SU-DHL-6 (cell line): ENCODE results near the gene CBFA2T2.

Experiments used
- H2AFZ ChIP-seq: fragments of 200-600 bp; sonication (generic); 2 replicates; pipeline ENCODE4 v1.6.1; 2014; ENCODE audit warnings: low read depth, mild to moderate bottlenecking, moderate library complexity, mixed read lengths, antibody characterized with exemption, low read length; ENCODE audit not compliant: severe bottlenecking
- H3F3A ChIP-seq: fragments of 200-600 bp; shearing (Covaris generic); 2 replicates; pipeline ENCODE4 v1.6.0; 2016; ENCODE audit warnings: antibody characterized with exemption, mild to moderate bottlenecking; ENCODE audit not compliant: insufficient read depth
- H3K27ac ChIP-seq: fragments of 200-600 bp; sonication (generic); 2 replicates; pipeline ENCODE4 v1.5.1; 2016; ENCODE audit warnings: low read depth, mild to moderate bottlenecking, low read length, moderate library complexity, mixed read lengths
- H3K27me3 ChIP-seq: fragments of 200-600 bp; sonication (generic), shearing (Covaris generic); 2 replicates; pipeline ENCODE4 v1.6.0; 2014; ENCODE audit warnings: mild to moderate bottlenecking, low read length
- H3K36me3 ChIP-seq: fragments of 200-600 bp; sonication (generic); 2 replicates; pipeline ENCODE4 v1.6.1; 2014; ENCODE audit warnings: mild to moderate bottlenecking, low read length, mixed read lengths
- H3K4me2 ChIP-seq: fragments of 300-600, 200-600 bp; shearing (Covaris generic), sonication (generic); 2 replicates; pipeline ENCODE4 v1.6.0; 2014; ENCODE audit warnings: low read length, low read depth, mild to moderate bottlenecking; ENCODE audit not compliant: poor library complexity, severe bottlenecking
- H3K4me3 ChIP-seq: fragments of 200-600 bp; sonication (generic); 2 replicates; pipeline ENCODE4 v1.5.1; 2014; ENCODE audit warnings: antibody characterized with exemption, low read length, mild to moderate bottlenecking, mixed read lengths; ENCODE audit not compliant: insufficient read depth, poor library complexity, severe bottlenecking
- H3K79me2 ChIP-seq: fragments of 200-600 bp; sonication (generic); 2 replicates; pipeline ENCODE4 v1.6.1; 2014; ENCODE audit warnings: mild to moderate bottlenecking, low read length, moderate library complexity; ENCODE audit not compliant: insufficient read depth
- H3K9ac ChIP-seq: fragments of 200-600 bp; sonication (generic); 2 replicates; pipeline ENCODE4 v1.7.0; 2014; ENCODE audit warnings: mild to moderate bottlenecking, low read length
- H3K9me2 ChIP-seq: fragments of 200-600 bp; sonication (generic); replicated peaks from 2 replicates; pipeline ENCODE4 v1.6.1; 2014; ENCODE audit warnings: low read length; ENCODE audit not compliant: insufficient read depth
- H3K9me3 ChIP-seq: fragments of 200-600 bp; sonication (generic); 2 replicates; pipeline ENCODE4 v1.6.1; 2014; ENCODE audit warnings: low read length, mixed read lengths; ENCODE audit not compliant: insufficient read depth
- H4K20me1 ChIP-seq: fragments of 200-600 bp; sonication (generic); 2 replicates; pipeline ENCODE4 v1.6.1; 2014; ENCODE audit warnings: low read depth, mild to moderate bottlenecking, antibody characterized with exemption, low read length, moderate library complexity, mixed read lengths
- CTCF ChIP-seq: fragments of 200-600 bp; sonication (generic); IDR thresholded peaks from one replicate; pipeline ENCODE4 v1.5.1; 2017; ENCODE audit warnings: antibody characterized with exemption, mild to moderate bottlenecking, low read length, moderate library complexity; ENCODE audit not compliant: insufficient read depth, poor library complexity, severe bottlenecking
- EZH2phosphoT487 ChIP-seq: fragments of 200-600 bp; sonication (generic), shearing (Covaris generic); conservative IDR thresholded peaks from 2 replicates; pipeline ENCODE4 v1.6.1; 2018; ENCODE audit warnings: mild to moderate bottlenecking, antibody characterized with exemption, low read length, moderate library complexity, mixed read lengths

Gene CBFA2T2

GRCh38 chr20:33648396-33649004, 158.6 kb downstream of the CBFA2T2 start:
- no peaks in the 10 kb centered on the region for H4K20me1 ChIP-seq
- H3K27ac ChIP-seq, result no peak overlapping the region
- H3F3A ChIP-seq, result no peaks in the 10 kb centered on the region
- H3K9me2 ChIP-seq, result no peaks in the 10 kb centered on the region
- H3K79me2 ChIP-seq, result no peaks in the 10 kb centered on the region
- no peaks in the 10 kb centered on the region for H3K27me3 ChIP-seq
- H3K36me3 ChIP-seq, result no peaks in the 10 kb centered on the region
- H3K4me2 ChIP-seq, result no peak overlapping the region
- no peak overlapping the region for H2AFZ ChIP-seq
- no peak overlapping the region for H3K4me3 ChIP-seq
- H3K9me3 ChIP-seq, result no peaks in the 10 kb centered on the region
- no peak overlapping the region for H3K9ac ChIP-seq
- TF ChIP-seq CTCF, result no peak
- no peak for TF ChIP-seq EZH2phosphoT487

GRCh38 chr20:33649201-33649681, 159.3 kb downstream of the CBFA2T2 start:
- Histone ChIP-seq H3K27me3 (no peaks in the 10 kb centered on the region), H3K9me2 (no peaks in the 10 kb centered on the region), H3K9ac (no peak overlapping the region), H4K20me1 (no peaks in the 10 kb centered on the region), H3K9me3 (no peaks in the 10 kb centered on the region), H3F3A (no peaks in the 10 kb centered on the region), H3K79me2 (no peaks in the 10 kb centered on the region), H2AFZ (no peak overlapping the region), H3K27ac (no peak overlapping the region), H3K4me2 (no peak overlapping the region), H3K4me3 (no peak overlapping the region), H3K36me3 (no peaks in the 10 kb centered on the region)
- TF ChIP-seq EZH2phosphoT487 (no peak), CTCF (no peak)

- Histone ChIP-seq H2AFZ (no peak overlapping the region), H3K4me2 (no peak overlapping the region), H4K20me1 (no peaks in the 10 kb centered on the region), H3F3A (no peaks in the 10 kb centered on the region), H3K36me3 (no peaks in the 10 kb centered on the region), H3K79me2 (no peaks in the 10 kb centered on the region), H3K9me2 (no peaks in the 10 kb centered on the region), H3K27ac (no peak overlapping the region), H3K9ac (no peak overlapping the region), H3K27me3 (no peaks in the 10 kb centered on the region), H3K9me3 (no peaks in the 10 kb centered on the region), H3K4me3 (no peak overlapping the region)
- TF ChIP-seq CTCF (no peak), EZH2phosphoT487 (no peak)
These were observed 160.3 kb downstream of the CBFA2T2 start for GRCh38 chr20:33650111-33650752.
